C4-2B (cell line): ENCODE data around the gene KCNQ5.

Experiments
- H3K27ac ChIP-seq: fragments of 450-650 bp; 2 replicates; pipeline ENCODE4 v1.5.1; 2017
- CTCF ChIP-seq: fragments of 450-650 bp; conservative IDR thresholded peaks from 2 replicates; pipeline ENCODE4 v1.5.1; 2017; ENCODE audit warnings: mild to moderate bottlenecking
- ZFX ChIP-seq: fragments of 450-650 bp; IDR thresholded peaks from 2 replicates; pipeline ENCODE4 v1.6.1; 2017

Gene KCNQ5

GRCh38 chr6:72788188-72788587 is 166.3 kb downstream of the KCNQ5 start:
- no peak for TF ChIP-seq ZFX
- TF ChIP-seq CTCF = no peak
- H3K27ac ChIP-seq = no peak overlapping the region

- H3K27ac ChIP-seq = no peak overlapping the region
Observed at GRCh38 chr6:72789145-72789544, 167.3 kb downstream of the KCNQ5 start.

GRCh38 chr6:72792692-72793091 is 170.8 kb downstream of the KCNQ5 start:
- TF ChIP-seq CTCF (no peak), ZFX (no peak)
- no peak overlapping the region for H3K27ac ChIP-seq

More at GRCh38 chr6:72789145-72789544, 167.3 kb downstream of the KCNQ5 start:
- TF ChIP-seq ZFX = no peak
- TF ChIP-seq CTCF = no peak

- TF ChIP-seq ZFX = no peak
Observed at GRCh38 chr6:72793641-72794395, 172.0 kb downstream of the KCNQ5 start.

GRCh38 chr6:72798196-72798595 is 176.3 kb downstream of the KCNQ5 start:
- no peak overlapping the region for H3K27ac ChIP-seq
- no peak for TF ChIP-seq CTCF
- no peak for TF ChIP-seq ZFX

More at GRCh38 chr6:72793641-72794395, 172.0 kb downstream of the KCNQ5 start:
- H3K27ac ChIP-seq = no peak overlapping the region

GRCh38 chr6:72809746-72810379 is 188.0 kb downstream of the KCNQ5 start:
- H3K27ac ChIP-seq = no peak overlapping the region
- TF ChIP-seq CTCF (no peak), ZFX (no peak)

- no peak for TF ChIP-seq ZFX
- no peak for TF ChIP-seq CTCF
Observed at GRCh38 chr6:72810571-72811280, 188.9 kb downstream of the KCNQ5 start.

More at GRCh38 chr6:72810571-72811280, 188.9 kb downstream of the KCNQ5 start:
- H3K27ac ChIP-seq = no peak overlapping the region
